ENCODE measurements around the gene ERP29. TPM values are rescaled to one million over a fixed set of nuclear protein-coding genes. Genes with fewer than 3 reads are reported as not detected.

The ERP29 gene
- total and polyA plus RNA-seq, 2 donors (not counting 1 experiment from before 2014, with no cell fraction given) = 110 to 128 TPM

GRCh38 chr12:112000820-112001219 lies 12.4 kb upstream of the ERP29 start:
- no peak overlapping the region for H3K4me3 ChIP-seq (replicated peaks in 1 of 4; ENCODE audit: control extremely low read depth in 1 of 4, insufficient read depth in 1 of 4, low read depth in 3 of 4, low read length in 4 of 4)
- H3K4me2 ChIP-seq (ENCODE audit: extremely low read depth, insufficient read depth, low read length) = no peak overlapping the region
- peaks cover under 1% of the 10 kb centered on the region for H3K4me1 ChIP-seq (ENCODE audit: control insufficient read depth, extremely low read depth, insufficient read depth, low read length)
- H4K20me1 ChIP-seq (ENCODE audit: control insufficient read depth, extremely low read depth, insufficient read depth, low read length) = no peaks in the 10 kb centered on the region
- H3K36me3 ChIP-seq (ENCODE audit: control insufficient read depth, insufficient read depth, low read length) = no peaks in the 10 kb centered on the region
- no peak for DNase-seq (ENCODE audit: low read depth in 2 of 2)
- H3K9ac ChIP-seq (ENCODE audit: insufficient read depth, low read length) = no peak overlapping the region
- no peaks in the 10 kb centered on the region for H3K27me3 ChIP-seq (ENCODE audit: control insufficient read depth, insufficient read depth, low read length)
- TF ChIP-seq EZH2 (IDR thresholded peaks at IDR 0.05; ENCODE audit: low read length, missing control alignments) (no peak), CTCF (conservative IDR thresholded peaks at IDR 0.05 in 1 of 2, IDR thresholded peaks at IDR 0.05 in 1 of 2; ENCODE audit: low read depth in 1 of 2, low read length in 2 of 2) (no peak)
- H3K79me2 ChIP-seq (ENCODE audit: control insufficient read depth, insufficient read depth, low read length) = no peaks in the 10 kb centered on the region
- no peaks in the 10 kb centered on the region for H3K9me3 ChIP-seq (ENCODE audit: control insufficient read depth, insufficient read depth, low read depth, low read length)
- H2AFZ ChIP-seq (ENCODE audit: low read length) = no peak overlapping the region
- no peak overlapping the region for H3K27ac ChIP-seq (ENCODE audit: insufficient read depth, low read length)

- Histone ChIP-seq H3K79me2 (ENCODE audit: control insufficient read depth, insufficient read depth, low read length) (no peaks in the 10 kb centered on the region), H3K36me3 (ENCODE audit: control insufficient read depth, insufficient read depth, low read length) (no peaks in the 10 kb centered on the region), H3K9ac (ENCODE audit: insufficient read depth, low read length) (no peak overlapping the region), H3K27ac (ENCODE audit: insufficient read depth, low read length) (no peak overlapping the region), H3K9me3 (ENCODE audit: control insufficient read depth, insufficient read depth, low read depth, low read length) (no peaks in the 10 kb centered on the region), H3K4me3 (replicated peaks in 1 of 4; ENCODE audit: control extremely low read depth in 1 of 4, insufficient read depth in 1 of 4, low read depth in 3 of 4, low read length in 4 of 4) (no peak overlapping the region), H4K20me1 (ENCODE audit: control insufficient read depth, extremely low read depth, insufficient read depth, low read length) (no peaks in the 10 kb centered on the region), H2AFZ (ENCODE audit: low read length) (no peak overlapping the region), H3K27me3 (ENCODE audit: control insufficient read depth, insufficient read depth, low read length) (no peaks in the 10 kb centered on the region), H3K4me1 (ENCODE audit: control insufficient read depth, extremely low read depth, insufficient read depth, low read length) (peaks cover 5% of the 10 kb centered on the region), H3K4me2 (ENCODE audit: extremely low read depth, insufficient read depth, low read length) (peak overlapping the region; percentile 32)
- DNase-seq (ENCODE audit: low read depth in 2 of 2) = peak; percentile 11 to 59
- TF ChIP-seq EZH2 (IDR thresholded peaks at IDR 0.05; ENCODE audit: low read length, missing control alignments) = no peak
- TF ChIP-seq CTCF (conservative IDR thresholded peaks at IDR 0.05 in 1 of 2, IDR thresholded peaks at IDR 0.05 in 1 of 2; ENCODE audit: low read depth in 1 of 2, low read length in 2 of 2) = no peak
Observed at GRCh38 chr12:112001576-112001975, 11.7 kb upstream of the ERP29 start.

- TF ChIP-seq CTCF (conservative IDR thresholded peaks at IDR 0.05 in 1 of 2, IDR thresholded peaks at IDR 0.05 in 1 of 2; ENCODE audit: low read depth in 1 of 2, low read length in 2 of 2) (no peak), EZH2 (IDR thresholded peaks at IDR 0.05; ENCODE audit: low read length, missing control alignments) (no peak)
- Histone ChIP-seq H3K4me1 (ENCODE audit: control insufficient read depth, extremely low read depth, insufficient read depth, low read length) (peaks cover 5% of the 10 kb centered on the region), H3K9ac (ENCODE audit: insufficient read depth, low read length) (no peak overlapping the region), H3K4me3 (replicated peaks in 1 of 4; ENCODE audit: control extremely low read depth in 1 of 4, insufficient read depth in 1 of 4, low read depth in 3 of 4, low read length in 4 of 4) (no peak overlapping the region), H3K79me2 (ENCODE audit: control insufficient read depth, insufficient read depth, low read length) (no peaks in the 10 kb centered on the region), H3K4me2 (ENCODE audit: extremely low read depth, insufficient read depth, low read length) (no peak overlapping the region), H2AFZ (ENCODE audit: low read length) (no peak overlapping the region), H3K36me3 (ENCODE audit: control insufficient read depth, insufficient read depth, low read length) (no peaks in the 10 kb centered on the region), H3K9me3 (ENCODE audit: control insufficient read depth, insufficient read depth, low read depth, low read length) (no peaks in the 10 kb centered on the region), H4K20me1 (ENCODE audit: control insufficient read depth, extremely low read depth, insufficient read depth, low read length) (no peaks in the 10 kb centered on the region), H3K27me3 (ENCODE audit: control insufficient read depth, insufficient read depth, low read length) (no peaks in the 10 kb centered on the region), H3K27ac (ENCODE audit: insufficient read depth, low read length) (no peak overlapping the region)
- DNase-seq (ENCODE audit: low read depth in 2 of 2) = no peak
Observed at GRCh38 chr12:112004041-112004440, 9.2 kb upstream of the ERP29 start.

Data from fibroblast of lung (primary cell).